GM12878 (cell line): ENCODE measurements around the gene KIAA1328. TPM values are rescaled to one million over a fixed set of nuclear protein-coding genes. Genes with fewer than 3 reads are reported as not detected.

Experiments
- ATAC-seq: fragments of 200-7000 bp; cut with Tn5 transposase; 3 replicates; pipeline ENCODE4 v1.9.1; 2020; ENCODE audit warnings: mild to moderate bottlenecking, moderate library complexity
- BruUV-seq: library from RNA; stranded (reverse); fragments of 400-500 nt; replicated peaks from 2 replicates; lab custom pipeline; 2021; lab: Mats Ljungman, UMichigan
- CTCF ChIA-PET: fragments of 300-600 bp; sonication (Branson Sonifier 250); formaldehyde crosslinking; extraction: SDS; loops from one replicate; lab custom pipeline; 2021; ENCODE audit warnings: inconsistent platforms; lab: Yijun Ruan, JAX
- POLR2A ChIA-PET: fragments of 350-600 bp; formaldehyde crosslinking; extraction: SDS; loops from one replicate; lab custom pipeline; 2021; ENCODE audit warnings: inconsistent platforms; lab: Charles Lee
- RAD21 ChIA-PET: fragments of 300-600 bp; sonication (Branson Sonifier 250); formaldehyde crosslinking; loops from one replicate; lab custom pipeline; 2023; ENCODE audit warnings: antibody characterized with exemption; ENCODE audit not compliant: unreplicated experiment; lab: Charles Lee
- SMC1A ChIA-PET: fragments of 300-600 bp; sonication (Branson Sonifier 250); formaldehyde crosslinking; loops from one replicate; lab custom pipeline; 2023; ENCODE audit not compliant: unreplicated experiment, uncharacterized antibody; lab: Charles Lee
- DNase-seq: peaks from one replicate; pipeline ENCODE4 v3.0.0-alpha.2; 2011; ENCODE audit warnings: low read depth, low spot score
- FAIRE-seq: peaks from 3 replicates; lab custom pipeline; 2011; peaks lifted over from hg19 to GRCh38; lab: Jason Lieb, UNC
- H2AFZ ChIP-seq: 2 replicates; pipeline ENCODE4 v1.6.0; 2011; ENCODE audit warnings: low read depth, low read length, control low read depth; ENCODE audit not compliant: control insufficient read depth
- H3K27ac ChIP-seq: 2 replicates; pipeline ENCODE4 v1.5.1; 2011; ENCODE audit warnings: control low read depth; ENCODE audit not compliant: control insufficient read depth, insufficient read depth
- H3K27me3 ChIP-seq, 2 experiments: replicated peaks in 1 of 2; 2 replicates each; pipeline versions ENCODE4 v1.6.0 to v1.6.1; 2011; ENCODE audit warnings: low read length in 1 of 2; ENCODE audit not compliant: control insufficient read depth in 2 of 2, insufficient read depth in 2 of 2
- H3K36me3 ChIP-seq, 2 experiments: 2 replicates each; pipeline ENCODE4 v1.5.1; 2011; ENCODE audit warnings: low read length in 1 of 2; ENCODE audit not compliant: control insufficient read depth in 2 of 2, insufficient read depth in 2 of 2
- H3K4me1 ChIP-seq: 2 replicates; pipeline ENCODE4 v1.6.1; 2011; ENCODE audit warnings: mild to moderate bottlenecking, low read length, moderate library complexity, mixed read lengths; ENCODE audit not compliant: control insufficient read depth, insufficient read depth
- H3K4me2 ChIP-seq: 2 replicates; pipeline ENCODE4 v1.6.0; 2011; ENCODE audit warnings: control low read depth; ENCODE audit not compliant: control insufficient read depth, insufficient read depth
- H3K4me3 ChIP-seq: fragments of 200-600 bp; sonication (generic); 2 replicates; pipeline ENCODE4 v1.5.1; 2016
- H3K79me2 ChIP-seq: 2 replicates; pipeline ENCODE4 v1.6.0; 2011; ENCODE audit warnings: low read length; ENCODE audit not compliant: control insufficient read depth, insufficient read depth
- H3K9ac ChIP-seq: 2 replicates; pipeline ENCODE4 v1.8.0; 2011; ENCODE audit warnings: low read length, control low read depth, mixed read lengths; ENCODE audit not compliant: control insufficient read depth, insufficient read depth
- H3K9me3 ChIP-seq: replicated peaks from 3 replicates; pipeline ENCODE4 v1.5.1; 2011; ENCODE audit warnings: mild to moderate bottlenecking, low read length; ENCODE audit not compliant: control insufficient read depth, insufficient read depth
- H4K20me1 ChIP-seq: 2 replicates; pipeline ENCODE4 v1.6.0; 2011; ENCODE audit not compliant: control insufficient read depth, insufficient read depth
- ATF2 ChIP-seq: IDR thresholded peaks from 2 replicates; pipeline ENCODE4 v1.6.1; 2012; ENCODE audit warnings: low read length, inconsistent platforms
- ETV6 ChIP-seq, 2 experiments: fragments of 450-650 bp in 1 of 2; IDR thresholded peaks in 1 of 2; conservative IDR thresholded peaks in 1 of 2; 2 replicates each; pipeline ENCODE4 v1.6.1; 2014; ENCODE audit warnings: antibody characterized with exemption in 1 of 2, borderline replicate concordance in 1 of 2, low read depth in 1 of 2, mild to moderate bottlenecking in 1 of 2, moderate library complexity in 1 of 2
- IRF4 ChIP-seq: IDR thresholded peaks from 2 replicates; pipeline ENCODE4 v1.6.1; 2011; ENCODE audit warnings: low read depth, low read length
- POU2F2 ChIP-seq: IDR thresholded peaks from 3 replicates; pipeline ENCODE4 v1.6.1; 2011; ENCODE audit warnings: low read depth, mild to moderate bottlenecking, low read length, borderline replicate concordance
- SUPT20H ChIP-seq: IDR thresholded peaks from 2 replicates; pipeline ENCODE4 v1.6.1; 2011; ENCODE audit warnings: low read depth, mild to moderate bottlenecking, low read length, moderate library complexity, borderline replicate concordance; ENCODE audit not compliant: control insufficient read depth
- TCF12 ChIP-seq: IDR thresholded peaks from 2 replicates; pipeline ENCODE4 v1.6.1; 2011; ENCODE audit warnings: low read depth, mild to moderate bottlenecking, low read length
- USF1 ChIP-seq: IDR thresholded peaks from 2 replicates; pipeline ENCODE4 v1.6.1; 2011; ENCODE audit warnings: borderline replicate concordance, low read depth, mild to moderate bottlenecking, moderate library complexity, mixed read lengths, low read length; ENCODE audit not compliant: insufficient read depth; ENCODE audit errors: extremely low read length
- WGBS: methylation state at CpG from one replicate; pipeline ENCODE4 v1.1.6; 2016; ENCODE audit warnings: low lambda C conversion rate; ENCODE audit not compliant: insufficient replicate concordance, insufficient coverage; ENCODE audit errors: missing lambda C conversion rate; 5-methylcytosine and 5-hydroxymethylcytosine counted together
- in situ Hi-C: fragments of 300-500 bp; cut with MboI; formaldehyde crosslinking; loops from 9 replicates; pipeline ENCODE4 v1.14.3; 2018; ENCODE audit warnings: mixed read lengths
- intact Hi-C: fragments of 100-400 bp; cut with micrococcal nuclease; formaldehyde crosslinking; loops from one replicate; pipeline ENCODE4 v1.14.2; 2022; ENCODE audit not compliant: unreplicated experiment
- polyA plus RNA-seq, 11 experiments: library from polyadenylated mRNA; depleted of rRNA in 4 of 11; unstranded in 6 of 11; stranded (reverse) in 5 of 11; fragments of >200 nt; fragmentation: Nextera tagmentation in 4 of 11; fragmentation: Illumina TruSeq in 1 of 11; extraction: Ambion mirVana in 4 of 11; extraction: Trizol in 1 of 11; gene quantifications; 1 replicate in 1 of 11; 2 replicates in 10 of 11; pipeline versions ENCODE4 v1.2.1 to v1.2.3, GENCODE V29; 2011 to 2016; ENCODE audit warnings: inconsistent platforms in 2 of 11, missing spikeins in 2 of 11, low read depth in 1 of 11
- total RNA-seq, 4 experiments: library from RNA; depleted of rRNA in 3 of 4; stranded (reverse); fragments of >200 nt in 3 of 4; fragmentation: Illumina TruSeq in 1 of 4; extraction: Trizol in 1 of 4; gene quantifications; 2 replicates each; pipeline versions ENCODE4 v1.2.1 to v1.2.3, GENCODE V29; 2013 to 2021
- TF ChIP-seq, protein P1 (sequence below): IDR thresholded peaks from 2 replicates; pipeline ENCODE4 v1.6.1; 2012; ENCODE audit warnings: low read depth, low read length, improper control_type of control experiment
- TF ChIP-seq, protein P2 (sequence below): fragments of 450-650 bp; IDR thresholded peaks from 2 replicates; pipeline ENCODE4 v1.6.1; 2018; ENCODE audit warnings: borderline replicate concordance, mild to moderate bottlenecking; ENCODE audit not compliant: partially characterized antibody

Gene KIAA1328
- total and polyA plus RNA-seq, 10 of the 15 experiments (the other 5 are each of a cell fraction or from before 2014, with no cell fraction given), result 3.1 to 7.1 (median 4.6) TPM

- TF ChIP-seq, protein P1, sequence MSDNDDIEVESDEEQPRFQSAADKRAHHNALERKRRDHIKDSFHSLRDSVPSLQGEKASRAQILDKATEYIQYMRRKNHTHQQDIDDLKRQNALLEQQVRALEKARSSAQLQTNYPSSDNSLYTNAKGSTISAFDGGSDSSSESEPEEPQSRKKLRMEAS, result no peak
- TF ChIP-seq SUPT20H, result no peak
- no peak for TF ChIP-seq ATF2
- no peak for TF ChIP-seq TCF12
- TF ChIP-seq, all 136 proteins: peak for 0
These were observed 633 bp downstream of the KIAA1328 start (continued) for GRCh38 chr18:36829362-36830157.

DNA sequence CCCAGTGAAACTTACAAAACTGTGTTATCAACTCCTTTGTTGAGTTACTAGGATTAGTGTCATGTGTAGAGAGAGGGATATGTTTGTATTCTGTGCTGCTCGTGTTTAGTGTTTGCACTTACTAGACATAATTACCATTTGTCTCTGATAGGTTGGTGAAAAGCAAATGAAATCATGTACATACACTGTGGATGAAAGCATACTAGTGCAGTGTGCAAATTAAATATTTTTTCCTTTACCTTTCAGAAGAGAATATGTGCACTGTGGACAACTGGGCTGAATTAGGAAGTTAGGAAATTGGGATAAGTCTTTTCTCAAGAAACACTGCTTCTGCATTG is 1.2 kb downstream of the KIAA1328 start:
- ATAC-seq (no peak), FAIRE-seq (no peak), DNase-seq (no peak)
- intact Hi-C loops, result no loop called here
- no peak overlapping the region for H3K27ac ChIP-seq
- ChIA-PET SMC1A (interaction anchor here (1.5 kb wide), 1 partner anchor 19 kb away, joined by 6 read pairs; no protein-coding TSS in a partner anchor), POLR2A (no interaction called here), CTCF (interaction anchor here (1.2 to 1.7 kb wide), 4 partner anchors 9 to 33 kb away, joined by 3 to 9 read pairs (median 5); no protein-coding TSS in a partner anchor), RAD21 (no interaction called here)
- H3K9ac ChIP-seq, result no peak overlapping the region
- in situ Hi-C loops, result no loop called here
- no peaks in the 10 kb centered on the region for H3K36me3 ChIP-seq
- WGBS, result 93% methylated on average over 1 of the region's 1 CpG
- no peaks in the 10 kb centered on the region for H3K27me3 ChIP-seq
- peak overlapping the region; percentile 75 for H3K4me3 ChIP-seq
- H2AFZ ChIP-seq, result peak overlapping the region; percentile 98
- peak overlapping the region; percentile 92 for H3K4me2 ChIP-seq
- peaks cover 26% of the 10 kb centered on the region for H3K79me2 ChIP-seq
- BruUV-seq, result TSS peak; percentile 65
- no peaks in the 10 kb centered on the region for H4K20me1 ChIP-seq
- no peaks in the 10 kb centered on the region for H3K9me3 ChIP-seq
- no peaks in the 10 kb centered on the region for H3K4me1 ChIP-seq
- TF ChIP-seq ATF2 (no peak), USF1 (no peak), IRF4 (no peak), ETV6 (conservative IDR thresholded peaks at IDR 0.05 in 1 of 2, IDR thresholded peaks at IDR 0.05 in 1 of 2; ENCODE audit: borderline replicate concordance in 1 of 2, low read depth in 1 of 2) (no peak), POU2F2 (no peak)
- TF ChIP-seq, protein P2, sequence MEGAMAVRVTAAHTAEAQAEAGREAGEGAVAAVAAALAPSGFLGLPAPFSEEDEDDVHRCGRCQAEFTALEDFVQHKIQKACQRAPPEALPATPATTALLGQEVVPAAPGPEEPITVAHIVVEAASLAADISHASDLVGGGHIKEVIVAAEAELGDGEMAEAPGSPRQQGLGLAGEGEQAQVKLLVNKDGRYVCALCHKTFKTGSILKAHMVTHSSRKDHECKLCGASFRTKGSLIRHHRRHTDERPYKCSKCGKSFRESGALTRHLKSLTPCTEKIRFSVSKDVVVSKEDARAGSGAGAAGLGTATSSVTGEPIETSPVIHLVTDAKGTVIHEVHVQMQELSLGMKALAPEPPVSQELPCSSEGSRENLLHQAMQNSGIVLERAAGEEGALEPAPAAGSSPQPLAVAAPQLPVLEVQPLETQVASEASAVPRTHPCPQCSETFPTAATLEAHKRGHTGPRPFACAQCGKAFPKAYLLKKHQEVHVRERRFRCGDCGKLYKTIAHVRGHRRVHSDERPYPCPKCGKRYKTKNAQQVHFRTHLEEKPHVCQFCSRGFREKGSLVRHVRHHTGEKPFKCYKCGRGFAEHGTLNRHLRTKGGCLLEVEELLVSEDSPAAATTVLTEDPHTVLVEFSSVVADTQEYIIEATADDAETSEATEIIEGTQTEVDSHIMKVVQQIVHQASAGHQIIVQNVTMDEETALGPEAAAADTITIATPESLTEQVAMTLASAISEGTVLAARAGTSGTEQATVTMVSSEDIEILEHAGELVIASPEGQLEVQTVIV, result no peak
